SK-N-SH (cell line): ENCODE results near the gene SCO1. TPM values are rescaled to one million over a fixed set of nuclear protein-coding genes. Genes with fewer than 3 reads are reported as not detected.
A peak's percentile ranks its signal among the peaks of the same experiment; 100 is the strongest.

Experiments used
- CTCF ChIA-PET: fragments of 300-600, 350-600 bp; formaldehyde crosslinking; extraction: SDS; loops from one replicate; lab custom pipeline; 2021; lab: Yijun Ruan, JAX
- POLR2A ChIA-PET: fragments of 350-600 bp; sonication (Branson Sonifier 250); formaldehyde crosslinking; extraction: SDS; loops from one replicate; lab custom pipeline; 2020; ENCODE audit warnings: antibody characterized with exemption, inconsistent platforms; lab: Yijun Ruan, JAX
- DNase-seq: peaks from one replicate; pipeline ENCODE4 v3.0.0; 2012
- H2AFZ ChIP-seq: fragments of 200-600 bp; sonication (generic); 2 replicates; pipeline ENCODE4 v1.8.1; 2016; ENCODE audit warnings: antibody characterized with exemption, mild to moderate bottlenecking, low read depth
- H3F3A ChIP-seq: fragments of 200-600 bp; sonication (generic); replicated peaks from 2 replicates; pipeline ENCODE3; 2016; ENCODE audit warnings: antibody characterized with exemption, mild to moderate bottlenecking; ENCODE audit not compliant: insufficient read depth
- H3K27ac ChIP-seq, 2 experiments: fragments of 200-500 bp in 1 of 2; fragments of 200-600 bp in 1 of 2; sonication (Bioruptor generic) in 1 of 2; sonication (generic), shearing (Covaris generic) in 1 of 2; 2 replicates each; pipeline versions ENCODE4 v1.5.1 to v1.6.1; 2014 to 2016; ENCODE audit warnings: low read depth in 2 of 2, inconsistent platforms in 1 of 2, low read length in 1 of 2, mild to moderate bottlenecking in 1 of 2, mixed read lengths in 1 of 2
- H3K27me3 ChIP-seq: fragments of 200-600 bp; sonication (generic), shearing (Covaris generic); 2 replicates; pipeline ENCODE4 v1.6.1; 2016; ENCODE audit warnings: mixed run types; ENCODE audit not compliant: insufficient read depth
- H3K36me3 ChIP-seq, 2 experiments: fragments of 200-500 bp in 1 of 2; fragments of 200-600 bp in 1 of 2; sonication (Bioruptor generic) in 1 of 2; sonication (generic) in 1 of 2; replicated peaks in 1 of 2; 2 replicates each; pipeline versions ENCODE3 to v1.5.1; 2014 to 2016; ENCODE audit warnings: low read length in 1 of 2, mild to moderate bottlenecking in 1 of 2; ENCODE audit not compliant: insufficient read depth in 2 of 2, control insufficient read depth in 1 of 2
- H3K4me1 ChIP-seq, 2 experiments: fragments of 200-500 bp in 1 of 2; fragments of 200-600 bp in 1 of 2; sonication (Bioruptor generic) in 1 of 2; sonication (generic), shearing (Covaris generic) in 1 of 2; 2 replicates each; pipeline versions ENCODE4 v1.5.1 to v1.6.1; 2014 to 2016; ENCODE audit warnings: low read depth in 1 of 2, low read length in 1 of 2, mixed run types in 1 of 2; ENCODE audit not compliant: insufficient read depth in 2 of 2, control insufficient read depth in 1 of 2
- H3K4me2 ChIP-seq: fragments of 200-600 bp; sonication (generic), shearing (Covaris generic); 2 replicates; pipeline ENCODE4 v1.6.1; 2017; ENCODE audit warnings: mixed run types
- H3K4me3 ChIP-seq, 2 experiments: fragments of 200-500 bp in 1 of 2; fragments of 200-600 bp in 1 of 2; sonication (Bioruptor generic) in 1 of 2; sonication (generic), shearing (Covaris generic) in 1 of 2; 2 replicates each; pipeline versions ENCODE4 v1.5.1 to v1.8.1; 2014 to 2016; ENCODE audit warnings: low read depth in 2 of 2, inconsistent platforms in 1 of 2, low read length in 1 of 2, mild to moderate bottlenecking in 1 of 2, mixed read lengths in 1 of 2, moderate library complexity in 1 of 2
- H3K79me2 ChIP-seq: fragments of 200-600 bp; sonication (generic); 2 replicates; pipeline ENCODE4 v1.8.1; 2017; ENCODE audit warnings: mild to moderate bottlenecking; ENCODE audit not compliant: insufficient read depth
- H3K9ac ChIP-seq: fragments of 200-600 bp; sonication (generic); 2 replicates; pipeline ENCODE4 v1.6.1; 2017; ENCODE audit warnings: mixed run types
- H3K9me2 ChIP-seq: fragments of 200-600 bp; sonication (generic); 2 replicates; pipeline ENCODE4 v1.6.1; 2017; ENCODE audit warnings: mixed run types
- H3K9me3 ChIP-seq: fragments of 200-600 bp; sonication (generic); 2 replicates; pipeline ENCODE4 v1.6.1; 2017; ENCODE audit warnings: mixed run types, mild to moderate bottlenecking, moderate library complexity
- H4K20me1 ChIP-seq: fragments of 200-600 bp; sonication (generic); 2 replicates; pipeline ENCODE4 v1.6.1; 2017; ENCODE audit warnings: mild to moderate bottlenecking, mixed run types; ENCODE audit not compliant: insufficient read depth
- ELF1 ChIP-seq: IDR thresholded peaks from 2 replicates; pipeline ENCODE4 v1.4.0; 2012
- EP300 ChIP-seq, 2 experiments: IDR thresholded peaks; 2 replicates each; pipeline versions ENCODE4 v1.4.0 to v1.6.1; 2012; ENCODE audit warnings: borderline replicate concordance in 1 of 2, low read depth in 1 of 2, low read length in 1 of 2
- EZH2phosphoT487 ChIP-seq: fragments of 200-600 bp; sonication (generic); IDR thresholded peaks from 2 replicates; pipeline ENCODE4 v1.6.1; 2017; ENCODE audit warnings: low read depth, mixed run types, mild to moderate bottlenecking, antibody characterized with exemption, moderate library complexity, borderline replicate concordance
- FOXJ3 ChIP-seq: sonication (generic); formaldehyde crosslinking; IDR thresholded peaks from 2 replicates; pipeline ENCODE4 v1.5.1; 2020; ENCODE audit warnings: mild to moderate bottlenecking, missing genetic modification reagents
- FOXM1 ChIP-seq: IDR thresholded peaks from 2 replicates; pipeline ENCODE4 v1.4.0; 2012; ENCODE audit warnings: low read depth, mild to moderate bottlenecking
- GABPA ChIP-seq: IDR thresholded peaks from 2 replicates; pipeline ENCODE4 v1.4.0; 2012; ENCODE audit warnings: low read depth, mild to moderate bottlenecking
- JUND ChIP-seq: IDR thresholded peaks from 2 replicates; pipeline ENCODE4 v1.4.0; 2012
- MEF2A ChIP-seq: IDR thresholded peaks from 2 replicates; pipeline ENCODE4 v1.4.0; 2012; ENCODE audit warnings: low read depth, borderline replicate concordance
- NFIC ChIP-seq: IDR thresholded peaks from 2 replicates; pipeline ENCODE4 v1.4.0; 2012; ENCODE audit warnings: borderline replicate concordance
- NRF1 ChIP-seq: IDR thresholded peaks from 2 replicates; pipeline ENCODE4 v1.6.1; 2012; ENCODE audit warnings: low read depth, mild to moderate bottlenecking, low read length
- PBX3 ChIP-seq: IDR thresholded peaks from 2 replicates; pipeline ENCODE4; 2012
- POLR2AphosphoS5 ChIP-seq: IDR thresholded peaks from 2 replicates; pipeline ENCODE4 v1.6.1; 2012; ENCODE audit warnings: low read depth, low read length
- RAD21 ChIP-seq: IDR thresholded peaks from 2 replicates; pipeline ENCODE4 v1.6.1; 2012; ENCODE audit warnings: mild to moderate bottlenecking, low read length
- RXRA ChIP-seq: IDR thresholded peaks from 2 replicates; pipeline ENCODE4 v1.4.0; 2012; ENCODE audit warnings: low read depth, mild to moderate bottlenecking, borderline replicate concordance
- SIN3A ChIP-seq: IDR thresholded peaks from 2 replicates; pipeline ENCODE4 v1.6.1; 2012; ENCODE audit warnings: low read depth, mild to moderate bottlenecking, low read length, moderate library complexity, borderline replicate concordance
- SMC3 ChIP-seq: IDR thresholded peaks from 2 replicates; pipeline ENCODE4 v1.6.1; 2012; ENCODE audit warnings: low read depth, low read length, improper control_type of control experiment
- TCF12 ChIP-seq: IDR thresholded peaks from 2 replicates; pipeline ENCODE4 v1.4.0; 2012
- TEAD4 ChIP-seq: IDR thresholded peaks from 2 replicates; pipeline ENCODE4 v1.4.0; 2012; ENCODE audit warnings: mild to moderate bottlenecking, borderline replicate concordance; ENCODE audit not compliant: insufficient read depth
- USF1 ChIP-seq: IDR thresholded peaks from 2 replicates; pipeline ENCODE4 v1.4.0; 2012; ENCODE audit warnings: low read depth, borderline replicate concordance
- WGBS: methylation state at CpG from one replicate; pipeline ENCODE4 v1.1.6; 2017; ENCODE audit warnings: low lambda C conversion rate; 5-methylcytosine and 5-hydroxymethylcytosine counted together
- polyA plus RNA-seq, 3 experiments: library from polyadenylated mRNA; depleted of rRNA; stranded (reverse); fragments of >200 nt; gene quantifications; 2 replicates each; pipeline ENCODE4 v1.2.3, GENCODE V29; 2012
- TF ChIP-seq, protein P1 (sequence below): fragments of 200-600 bp; sonication (generic); IDR thresholded peaks from 2 replicates; pipeline ENCODE4 v1.6.1; 2017; ENCODE audit warnings: antibody characterized with exemption, mild to moderate bottlenecking, moderate library complexity

The SCO1 gene
- polyA plus RNA-seq, 1 of the 3 experiments (the other 2 are of a cell fraction): 28.6 TPM

- DNase-seq: peak; percentile 66
- Histone ChIP-seq H3K9me3 (no peaks in the 10 kb centered on the region), H3K4me2 (no peak overlapping the region), H3K79me2 (no peaks in the 10 kb centered on the region), H3K4me3 (no peak overlapping the region; a peak in 1 of 4 replicates), H3K4me1 (no peaks in the 10 kb centered on the region), H3F3A (no peaks in the 10 kb centered on the region), H3K27me3 (no peaks in the 10 kb centered on the region; the same call in 1 of the 2 replicates), H3K9ac (no peak overlapping the region), H3K9me2 (no peaks in the 10 kb centered on the region), H3K36me3 (peaks cover 0 to 2% of the 10 kb centered on the region in 2 experiments), H4K20me1 (no peaks in the 10 kb centered on the region), H3K27ac (no peak overlapping the region), H2AFZ (no peak overlapping the region)
- TF ChIP-seq JUND (no peak), TCF12 (no peak), SMC3 (peak; percentile 39), PBX3 (no peak), ELF1 (no peak), RAD21 (peak; percentile 56), USF1 (no peak), EP300 (IDR thresholded peaks at IDR 0.05; ENCODE audit: borderline replicate concordance in 1 of 2, low read depth in 1 of 2, low read length in 1 of 2) (no peak), SIN3A (no peak), MEF2A (no peak), FOXM1 (no peak), NRF1 (no peak)
- TF ChIP-seq, protein P1, sequence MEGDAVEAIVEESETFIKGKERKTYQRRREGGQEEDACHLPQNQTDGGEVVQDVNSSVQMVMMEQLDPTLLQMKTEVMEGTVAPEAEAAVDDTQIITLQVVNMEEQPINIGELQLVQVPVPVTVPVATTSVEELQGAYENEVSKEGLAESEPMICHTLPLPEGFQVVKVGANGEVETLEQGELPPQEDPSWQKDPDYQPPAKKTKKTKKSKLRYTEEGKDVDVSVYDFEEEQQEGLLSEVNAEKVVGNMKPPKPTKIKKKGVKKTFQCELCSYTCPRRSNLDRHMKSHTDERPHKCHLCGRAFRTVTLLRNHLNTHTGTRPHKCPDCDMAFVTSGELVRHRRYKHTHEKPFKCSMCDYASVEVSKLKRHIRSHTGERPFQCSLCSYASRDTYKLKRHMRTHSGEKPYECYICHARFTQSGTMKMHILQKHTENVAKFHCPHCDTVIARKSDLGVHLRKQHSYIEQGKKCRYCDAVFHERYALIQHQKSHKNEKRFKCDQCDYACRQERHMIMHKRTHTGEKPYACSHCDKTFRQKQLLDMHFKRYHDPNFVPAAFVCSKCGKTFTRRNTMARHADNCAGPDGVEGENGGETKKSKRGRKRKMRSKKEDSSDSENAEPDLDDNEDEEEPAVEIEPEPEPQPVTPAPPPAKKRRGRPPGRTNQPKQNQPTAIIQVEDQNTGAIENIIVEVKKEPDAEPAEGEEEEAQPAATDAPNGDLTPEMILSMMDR: peak; percentile 84
- 48% methylated on average over 18 of the region's 18 CpGs for WGBS
- POLR2A ChIA-PET: no interaction called here
- CTCF ChIA-PET: interaction anchor here (0.7 to 10.1 kb wide), 12 partner anchors 10 to 245 kb away, joined by 3 to 155 read pairs (median 4); partner anchors contain the start of gene MYH3
These were observed 66.2 kb downstream of the SCO1 start for GRCh38 chr17:10631048-10631700.

- Histone ChIP-seq H3F3A (no peaks in the 10 kb centered on the region), H3K27ac (no peak overlapping the region), H2AFZ (no peak overlapping the region), H3K9me2 (no peaks in the 10 kb centered on the region), H3K27me3 (no peaks in the 10 kb centered on the region; the same call in 1 of the 2 replicates), H3K4me3 (no peak overlapping the region), H3K79me2 (no peaks in the 10 kb centered on the region), H3K9me3 (no peaks in the 10 kb centered on the region), H4K20me1 (no peaks in the 10 kb centered on the region), H3K4me2 (no peak overlapping the region), H3K4me1 (no peaks in the 10 kb centered on the region), H3K36me3 (peaks cover 0 to 2% of the 10 kb centered on the region in 2 experiments)
- POLR2A ChIA-PET: no interaction called here
- CTCF ChIA-PET: interaction anchor here (0.6 to 10.1 kb wide), 9 partner anchors 11 to 708 kb away, joined by 3 to 155 read pairs (median 4); partner anchors contain the start of gene MYH3
- DNase-seq: no peak
- WGBS: 88% methylated on average over 12 of the region's 12 CpGs
- TF ChIP-seq MEF2A (no peak), FOXJ3 (no peak), GABPA (no peak), NFIC (no peak), RXRA (no peak), POLR2AphosphoS5 (no peak), ELF1 (no peak), PBX3 (no peak), EZH2phosphoT487 (no peak), TEAD4 (no peak)
- TF ChIP-seq, protein P1: no peak
- TF ChIP-seq, all 33 proteins: peak for 0
- no peak overlapping the region for H3K9ac ChIP-seq
These were observed 67.6 kb downstream of the SCO1 start for GRCh38 chr17:10629706-10630105.
